HG02885 (cell line): ENCODE results near the gene UCHL5.
"Not testable (repeated sequence)": the region's sequence is repeated elsewhere in the genome, so short reads cannot be mapped to it uniquely, and the experiment has no call there.

Experiments
- ATAC-seq: cut with Tn5 transposase; IDR thresholded peaks from one replicate; pipeline ENCODE4 v1.9.1; 2021; ENCODE audit warnings: mild to moderate bottlenecking; ENCODE audit not compliant: unreplicated experiment, poor library complexity

Gene UCHL5

DNA sequence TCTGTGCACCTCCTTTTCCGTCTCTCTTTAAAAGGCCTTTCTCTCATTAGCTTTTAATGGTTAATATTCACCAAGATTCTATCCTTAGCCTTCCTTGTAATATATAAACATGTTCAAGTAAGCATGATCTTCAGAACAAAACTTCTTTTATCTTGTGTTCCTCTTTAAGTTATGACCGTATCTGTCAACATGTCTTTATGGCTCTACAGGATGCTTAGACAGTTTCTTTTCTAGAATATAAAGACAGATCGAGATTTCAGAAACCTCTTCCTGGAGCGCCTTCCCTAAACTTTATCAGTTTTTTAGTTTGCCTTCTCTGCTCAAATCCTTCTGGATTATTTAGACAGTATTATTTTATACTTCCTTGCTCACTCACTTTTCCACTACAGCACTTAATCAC is 7.4 kb upstream of the UCHL5 start:
- no peak for ATAC-seq

DNA sequence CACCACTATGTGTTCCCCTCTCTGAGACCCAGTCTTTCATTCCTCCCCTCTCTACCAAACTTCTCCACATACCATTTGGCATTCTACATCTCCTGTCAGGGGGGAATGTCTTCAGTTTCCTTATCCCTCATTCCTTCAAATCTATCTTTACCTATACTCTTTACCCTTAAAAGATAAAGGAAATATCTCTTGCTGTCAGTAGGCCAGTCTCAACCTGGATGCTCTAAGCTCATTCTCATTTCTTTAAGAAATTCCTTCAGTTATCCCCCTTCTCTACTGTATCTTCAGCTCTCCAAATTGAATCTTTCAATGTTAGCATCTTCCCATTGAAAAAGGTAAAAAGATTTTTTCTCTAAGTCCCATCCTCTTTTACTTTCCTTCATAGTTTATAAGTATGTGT is 6.8 kb upstream of the UCHL5 start:
- ATAC-seq, result no peak

DNA sequence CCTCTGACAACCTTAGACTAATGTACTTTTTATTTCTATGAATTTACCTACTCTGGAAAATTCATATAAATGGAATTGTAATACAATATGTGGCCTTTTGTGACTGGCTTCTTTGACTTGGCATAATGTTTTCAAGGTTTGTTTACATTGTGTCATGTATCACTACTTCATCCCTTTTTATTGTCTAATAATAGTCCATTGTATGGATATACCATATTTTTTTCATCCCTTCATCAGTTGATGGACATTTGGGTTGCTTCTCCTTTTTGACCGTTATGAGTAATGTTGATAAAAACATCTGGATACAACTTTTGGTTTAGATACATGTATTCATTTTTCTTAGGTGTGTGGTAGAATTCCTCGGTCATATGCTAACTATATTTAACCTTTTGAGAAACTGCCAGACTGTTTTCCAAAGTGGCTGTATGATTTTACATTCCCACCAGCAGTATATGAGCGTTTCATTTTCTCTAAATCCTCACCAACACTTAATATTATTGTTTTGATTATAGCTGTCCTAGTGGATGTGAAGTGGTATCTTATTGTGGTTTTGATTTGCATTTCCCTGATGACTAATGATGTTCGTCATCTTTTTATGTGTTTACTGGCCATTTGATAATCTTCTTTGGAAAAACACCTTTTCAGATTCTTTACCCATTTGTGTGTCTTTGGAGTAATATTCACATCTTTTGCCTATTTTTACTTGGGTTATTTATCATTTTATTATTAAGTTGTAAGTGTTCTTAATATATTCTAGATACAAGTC is 3.7 kb upstream of the UCHL5 start:
- no peak for ATAC-seq

DNA sequence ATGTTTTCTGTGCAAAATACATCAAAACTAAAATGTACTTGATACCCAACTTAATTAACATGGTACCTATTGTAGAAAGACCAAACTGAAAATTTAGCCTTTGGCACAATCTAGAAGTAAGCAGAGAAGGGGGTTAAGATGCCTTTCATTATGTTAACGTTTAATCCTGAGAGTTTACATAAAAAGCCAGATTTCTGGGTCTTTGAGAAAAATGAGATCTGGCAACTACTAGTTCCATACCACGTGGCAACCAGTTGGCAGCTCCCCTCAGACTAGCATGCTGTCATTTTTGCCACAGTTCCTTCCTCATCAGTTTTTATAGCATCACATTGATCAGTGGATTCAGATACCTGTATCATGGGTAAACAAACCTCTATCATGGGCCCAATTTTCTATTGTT is 1.8 kb upstream of the UCHL5 start:
- ATAC-seq, result no peak

DNA sequence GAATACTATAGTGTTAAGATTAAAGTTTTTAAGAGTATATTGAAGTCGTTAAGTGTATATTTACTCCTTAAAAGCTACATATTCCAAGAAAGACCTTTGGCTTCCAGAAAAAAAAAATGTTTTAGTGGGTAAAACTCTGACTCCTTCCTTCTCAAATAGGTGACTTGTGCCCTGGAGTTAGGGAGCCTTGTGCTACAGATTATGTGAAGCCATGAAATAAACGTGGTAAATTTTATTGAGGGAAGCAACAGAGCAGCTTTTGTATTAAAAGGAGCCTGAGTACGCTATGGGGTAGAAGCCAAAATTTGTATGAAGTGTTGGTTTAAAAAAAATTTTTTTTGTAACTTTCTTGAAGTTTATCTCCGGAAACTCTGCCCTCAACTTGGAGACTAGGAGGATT is 1.2 kb upstream of the UCHL5 start:
- ATAC-seq, result no peak

DNA sequence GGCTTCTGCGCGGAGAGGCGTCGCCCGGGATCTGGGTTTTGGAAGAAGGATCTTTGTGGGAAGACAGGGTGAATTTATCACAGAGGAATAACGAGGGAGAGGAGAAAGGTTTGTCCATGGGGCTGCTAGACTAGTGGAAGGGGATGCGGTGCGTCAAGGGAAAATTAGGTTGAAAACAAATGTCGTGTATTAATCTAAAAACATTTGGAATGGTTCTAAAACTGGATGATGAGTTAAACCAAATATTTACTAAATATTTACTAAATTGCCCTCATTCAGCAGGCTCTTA is 899 bp upstream of the UCHL5 start:
- ATAC-seq, result no peak

DNA sequence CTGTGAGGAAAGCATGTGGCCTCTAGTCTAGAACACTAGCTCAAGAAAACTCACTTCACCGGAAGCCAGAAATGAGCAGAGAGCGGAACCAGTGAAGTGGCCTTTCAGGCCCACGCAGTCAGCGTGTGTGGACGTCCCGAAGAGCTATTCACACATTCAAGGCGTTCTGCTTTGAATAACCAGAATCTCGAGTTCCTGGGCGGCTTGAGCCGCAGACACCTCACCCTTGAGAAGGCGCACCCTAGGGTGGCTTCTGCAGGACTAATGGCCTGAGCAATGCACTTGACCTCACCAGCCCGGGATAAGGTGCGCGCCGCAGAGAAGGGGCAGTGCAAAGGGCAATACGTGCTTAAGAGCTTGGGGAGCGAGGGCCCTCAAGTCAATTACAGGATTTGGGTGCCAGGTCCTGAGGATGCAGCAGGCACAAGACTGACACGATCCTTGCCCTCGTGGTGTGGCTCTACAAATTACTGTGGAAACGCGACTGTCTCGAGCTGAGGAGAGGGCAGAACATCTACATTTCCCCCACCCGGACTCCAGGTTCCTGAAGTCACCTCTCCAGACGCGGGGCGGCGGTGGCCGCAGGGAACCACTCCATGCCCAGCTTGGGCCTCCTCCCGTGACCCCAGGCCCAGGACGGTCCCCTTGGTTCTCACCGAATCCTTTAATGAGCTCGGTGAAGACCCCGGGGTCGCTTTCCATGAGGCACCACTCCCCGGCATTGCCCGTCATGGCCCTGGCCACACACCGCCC is 455 bp downstream of the UCHL5 start:
- ATAC-seq, result peak; percentile 62

DNA sequence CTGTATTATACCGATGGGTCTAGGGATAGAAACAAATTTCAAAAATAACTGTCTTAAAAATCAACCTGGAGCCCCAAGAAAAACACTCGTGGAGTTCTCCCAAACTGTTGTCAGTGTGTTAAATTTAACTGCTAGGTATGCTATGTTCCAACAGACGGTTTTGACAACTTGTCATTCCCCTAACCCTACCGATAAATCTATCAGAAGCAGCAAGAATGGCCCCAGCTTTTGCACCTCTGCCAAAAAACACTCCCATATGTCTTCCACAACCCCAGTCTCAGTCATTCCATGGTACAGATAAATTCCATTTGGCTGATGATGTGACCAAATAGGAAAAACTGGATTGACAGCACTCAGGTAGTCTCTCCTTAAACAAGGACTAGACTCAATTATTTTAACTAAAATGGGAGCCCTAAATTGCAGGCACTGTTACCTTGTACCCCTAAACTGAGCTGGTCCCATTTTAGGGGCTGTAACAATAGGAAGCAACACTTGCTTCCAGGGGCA is 4.9 kb downstream of the UCHL5 start:
- ATAC-seq, result no peak

DNA sequence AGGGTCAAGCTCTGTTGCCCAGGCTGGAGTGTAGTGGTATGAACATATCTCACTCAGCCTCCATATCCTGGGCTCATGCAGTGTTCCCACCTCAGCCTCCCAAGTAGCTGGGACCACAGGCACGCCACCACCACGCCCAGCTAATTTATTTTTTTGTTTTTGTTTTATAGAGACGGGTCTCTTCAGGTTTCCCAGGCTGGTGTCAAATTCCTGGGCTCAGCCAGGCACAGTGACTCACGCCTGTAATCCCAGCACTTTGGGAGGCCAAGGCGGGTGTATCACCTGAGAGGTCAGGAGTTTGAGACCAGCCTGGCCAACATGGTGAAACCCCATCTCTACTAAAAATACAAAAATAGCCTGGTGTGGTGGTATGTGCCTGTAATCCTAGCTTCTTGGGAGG is 10.2 kb downstream of the UCHL5 start:
- ATAC-seq, result not testable (repeated sequence)

DNA sequence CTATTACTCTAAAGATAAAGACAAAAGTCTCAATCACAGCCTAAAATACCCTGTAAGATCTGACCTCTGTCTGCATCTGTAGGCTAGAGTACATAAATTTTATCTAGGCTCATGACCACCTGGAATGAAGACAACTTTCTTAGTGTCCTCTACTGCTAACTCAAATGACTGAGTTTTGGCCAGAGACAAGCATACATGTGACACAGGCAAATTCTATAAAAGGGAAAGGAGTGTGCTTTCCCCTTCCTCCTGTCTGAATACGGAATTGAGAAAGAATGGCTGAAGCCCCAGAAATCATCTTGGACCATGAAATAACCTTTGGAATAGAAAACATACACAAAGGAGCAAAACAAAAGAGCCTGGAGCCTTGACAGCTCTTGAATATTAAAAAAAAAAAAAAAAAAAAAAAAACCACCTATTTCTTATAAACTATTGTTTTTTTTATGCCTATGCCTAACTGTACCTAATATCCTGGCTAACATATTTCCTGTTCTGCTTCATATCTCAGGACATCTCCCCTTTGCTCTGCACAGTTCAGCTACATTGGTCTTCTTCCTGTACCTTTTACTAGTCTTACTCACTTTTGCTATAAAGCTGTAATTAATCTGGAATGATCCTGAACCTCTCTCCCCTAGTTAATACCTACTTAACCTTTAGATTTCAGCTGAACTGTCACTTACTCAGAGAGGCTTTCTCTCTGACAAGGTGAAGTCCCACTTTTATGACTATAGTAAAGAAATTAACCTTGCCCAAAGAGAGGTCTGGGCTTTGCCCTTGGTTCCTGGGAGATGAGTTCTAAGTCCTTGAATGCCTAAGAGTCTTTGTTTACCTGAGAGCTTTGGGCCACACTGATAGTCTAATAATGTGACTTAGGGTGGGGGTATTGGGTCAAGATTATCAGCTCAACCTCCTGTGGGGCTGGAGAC is 16.1 kb downstream of the UCHL5 start:
- ATAC-seq, result no peak

DNA sequence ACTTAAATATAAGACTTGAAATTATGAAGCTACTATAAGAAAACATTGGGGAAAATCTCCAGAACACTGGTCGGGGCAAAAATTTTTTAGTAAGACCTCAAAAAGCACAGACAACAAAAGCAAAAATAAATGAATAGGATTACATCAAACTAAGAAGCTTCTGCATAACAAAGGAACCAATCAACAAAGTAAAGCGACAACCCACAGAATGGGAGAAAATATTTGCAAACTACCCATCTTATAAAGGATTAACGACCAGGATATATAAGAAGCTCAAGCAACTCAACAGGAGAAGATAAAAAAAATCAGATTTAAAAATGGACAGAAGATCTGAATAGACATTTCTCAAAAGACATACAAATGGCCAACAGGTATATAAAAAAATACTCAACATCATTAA is 19.1 kb downstream of the UCHL5 start:
- no peak for ATAC-seq

DNA sequence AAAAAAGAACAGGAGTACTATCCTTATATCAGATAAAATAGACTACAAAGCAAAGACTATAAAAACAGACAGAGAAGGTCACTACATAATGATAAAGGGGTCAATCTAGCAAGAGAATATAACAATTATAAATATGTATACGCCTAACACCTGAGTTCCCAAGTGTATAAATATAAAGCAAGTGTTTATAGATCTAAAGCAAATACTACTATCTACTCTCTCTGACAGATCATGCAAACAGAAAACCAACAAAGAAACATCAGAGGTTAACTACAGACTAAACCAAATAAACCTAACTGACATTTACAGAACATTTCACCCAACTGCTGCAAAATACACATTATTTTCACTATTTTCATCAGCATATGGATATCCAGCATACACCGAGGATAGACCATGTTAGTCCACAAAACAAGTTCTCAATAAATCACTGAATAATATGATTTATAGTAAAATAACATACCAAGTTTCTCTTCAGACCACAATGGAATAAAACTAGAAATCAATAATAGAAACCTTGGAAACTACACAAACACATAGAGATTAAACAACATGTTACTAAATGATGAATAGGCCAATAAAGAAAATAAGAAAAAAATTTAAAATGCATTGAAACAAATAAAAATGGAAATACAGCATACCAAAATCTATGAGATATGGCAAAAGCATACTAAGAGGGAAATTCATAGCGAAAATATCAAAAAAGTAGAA is 22.7 kb downstream of the UCHL5 start:
- ATAC-seq, result no peak

DNA sequence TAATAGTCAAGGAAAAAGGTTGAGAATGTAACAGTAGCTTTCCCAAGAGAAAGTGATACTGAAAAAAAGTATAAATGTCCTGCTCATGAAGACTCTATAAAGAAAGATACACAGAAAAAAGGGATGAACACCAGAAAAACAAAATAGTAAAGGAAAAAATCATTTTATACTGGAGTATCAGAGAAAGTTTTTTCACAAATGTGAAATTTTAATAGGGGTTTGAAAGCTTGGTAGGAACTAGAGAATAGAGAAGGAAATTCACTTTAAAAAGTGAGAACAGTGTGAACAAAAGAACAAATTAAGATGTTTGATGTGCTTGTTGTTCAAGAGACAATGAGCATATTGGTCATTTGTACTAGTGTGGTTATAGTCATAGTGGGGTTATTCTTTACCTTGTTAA is 25.6 kb downstream of the UCHL5 start:
- no peak for ATAC-seq

DNA sequence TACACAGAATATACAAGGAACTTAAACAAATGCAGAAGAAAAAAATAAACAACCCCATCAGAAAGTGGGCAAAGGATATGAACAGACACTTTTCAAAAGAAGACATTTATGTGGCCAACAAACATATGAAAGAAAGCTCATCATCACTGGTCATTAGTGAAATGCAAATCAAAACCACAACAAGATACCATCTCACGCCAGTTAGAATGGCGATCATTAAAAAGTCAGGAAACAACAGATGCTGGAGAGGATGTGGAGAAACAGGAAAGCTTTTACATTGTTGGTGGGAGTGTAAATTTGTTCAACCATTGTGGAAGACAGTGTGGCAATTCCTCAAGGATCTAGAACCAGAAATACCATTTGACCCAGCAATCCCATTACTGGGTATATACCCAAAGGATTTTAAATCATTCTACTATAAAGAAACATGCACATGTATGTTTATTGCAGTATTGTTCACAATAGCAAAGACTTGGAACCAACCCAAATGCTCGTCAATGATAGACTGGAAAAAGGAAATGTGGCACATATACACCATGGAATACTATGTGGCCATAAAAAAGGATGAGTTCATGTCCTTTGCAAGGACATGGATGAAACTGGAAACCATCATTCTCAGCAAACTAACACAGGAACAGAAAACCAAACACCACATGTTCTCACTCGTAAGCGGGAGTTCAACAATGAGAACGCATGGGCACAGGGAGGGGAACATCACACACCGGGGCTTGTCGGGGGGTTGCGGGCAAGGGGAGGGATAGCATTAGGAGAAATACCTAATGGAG is 26.3 kb downstream of the UCHL5 start:
- ATAC-seq, result not testable (repeated sequence)

DNA sequence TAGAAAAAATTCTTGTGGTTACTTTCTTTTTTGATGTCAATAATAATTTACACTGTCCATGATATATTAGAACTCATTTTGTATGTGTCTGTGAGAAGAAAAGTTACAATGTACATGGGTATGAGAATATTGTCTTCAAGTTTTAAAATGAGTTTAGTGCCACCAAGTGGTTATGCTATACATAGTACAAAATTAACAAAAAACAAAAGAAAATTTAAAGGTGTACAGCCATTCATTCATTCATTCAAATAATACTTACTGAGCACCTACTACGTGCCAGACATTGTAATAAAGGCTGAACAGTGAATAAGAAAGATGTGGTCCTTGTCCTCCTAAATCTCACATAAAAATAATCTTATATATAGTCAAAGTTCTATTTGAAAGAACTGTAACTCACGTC is 27.7 kb downstream of the UCHL5 start:
- ATAC-seq, result peak; percentile 67

DNA sequence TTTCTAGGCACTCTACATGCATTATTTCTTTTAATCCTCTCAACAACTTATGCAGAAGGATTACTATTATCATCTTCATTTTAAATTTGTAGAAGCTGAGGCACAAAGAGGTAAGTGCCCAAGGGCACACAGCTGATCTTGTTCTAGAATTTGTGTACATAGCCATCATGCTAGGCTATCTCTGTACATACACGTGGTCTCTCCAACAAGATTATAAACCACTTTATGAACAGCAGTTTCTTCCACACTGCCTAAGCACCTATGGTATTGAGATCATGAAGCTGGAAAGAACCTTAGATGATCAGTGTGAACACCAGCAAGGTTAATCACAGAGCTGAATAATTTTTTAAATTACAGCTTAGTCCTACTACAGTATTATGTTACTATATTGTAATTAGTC is 28.9 kb downstream of the UCHL5 start:
- ATAC-seq, result no peak

DNA sequence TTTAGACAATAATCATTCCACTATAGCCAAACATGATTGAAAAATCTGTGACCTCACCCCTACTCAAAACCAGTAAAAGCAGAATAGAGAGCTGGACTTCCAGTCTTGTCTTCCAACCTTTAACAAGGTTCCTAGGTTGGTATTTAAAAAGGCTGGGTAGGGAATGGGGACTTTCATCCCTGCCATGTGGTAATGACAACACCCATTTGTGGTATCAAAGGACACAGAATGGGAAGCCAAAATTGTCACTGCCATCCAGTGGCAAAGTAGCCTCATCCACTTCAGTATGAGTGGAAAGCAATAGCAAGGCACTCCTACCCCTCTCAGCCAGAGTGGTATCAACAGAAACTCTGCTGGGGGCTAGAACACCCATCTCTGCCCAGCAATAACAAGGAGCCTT is 33.9 kb downstream of the UCHL5 start:
- ATAC-seq, result no peak

DNA sequence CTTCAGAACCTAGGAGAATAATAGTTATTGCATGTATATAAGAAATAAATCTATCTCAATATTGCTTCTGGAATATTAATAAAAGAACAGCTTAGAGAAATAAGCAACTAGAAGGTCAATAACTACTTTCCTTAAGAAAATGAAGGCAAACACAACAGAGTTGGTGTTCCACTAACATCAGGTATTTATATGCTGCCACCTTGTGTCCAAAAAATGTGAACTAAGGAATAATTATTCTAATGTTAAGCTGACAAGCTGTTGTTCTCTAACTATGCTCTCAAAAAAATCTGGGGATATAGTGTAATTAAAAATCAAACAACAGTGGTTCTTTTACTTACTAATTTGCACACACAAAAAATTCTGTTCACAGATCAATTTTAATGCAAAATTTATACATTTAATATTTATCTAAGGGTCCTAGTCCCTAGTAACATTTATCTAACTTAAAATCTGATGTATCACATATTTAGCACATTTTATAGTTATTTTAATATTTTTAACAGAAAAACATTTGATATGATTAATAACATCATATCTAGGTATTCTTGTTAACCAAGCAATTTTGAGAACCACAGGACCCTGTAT is 39.6 kb downstream of the UCHL5 start:
- ATAC-seq, result peak; percentile 76

DNA sequence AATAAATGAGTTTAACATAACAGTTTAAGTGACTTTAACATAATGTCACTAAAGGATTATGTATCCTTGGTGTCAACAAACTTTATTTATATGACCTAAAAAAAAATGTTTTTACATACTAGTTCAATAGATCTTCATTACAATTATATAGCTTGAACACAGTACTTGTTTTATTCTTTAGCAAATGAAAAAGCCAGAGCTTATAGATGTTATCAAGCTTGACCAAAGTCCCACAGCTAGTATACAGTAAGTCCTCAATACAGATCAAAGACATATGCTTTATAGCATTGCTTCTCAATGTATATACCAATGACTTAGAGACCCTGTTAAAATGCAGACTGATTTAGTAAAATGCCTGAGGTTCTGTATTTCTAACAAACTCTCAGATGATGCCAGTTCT is 42.4 kb downstream of the UCHL5 start:
- ATAC-seq, result no peak
